ENCODE measurements around the gene PARP9. TPM values are rescaled to one million over a fixed set of nuclear protein-coding genes. Genes with fewer than 3 reads are reported as not detected.
"Not testable (repeated sequence)": the region's sequence is repeated elsewhere in the genome, so short reads cannot be mapped to it uniquely, and the experiment has no call there.

PARP9 gene
- total and polyA plus RNA-seq, 2 experiments from 2014 or later = 15.0 to 29.8 TPM

- H3K9me3 ChIP-seq (ENCODE audit: low read depth) = no peaks in the 10 kb centered on the region
Measured at GRCh38 chr3:122512284-122512683, 51.8 kb downstream of the PARP9 start.

GRCh38 chr3:122510878-122511535 is 53.1 kb downstream of the PARP9 start:
- WGBS (ENCODE audit: low lambda C conversion rate, missing lambda C conversion rate) = 75% methylated on average over 8 of the region's 8 CpGs
- Histone ChIP-seq H3K27ac (no peak overlapping the region), H2AFZ (no peak overlapping the region), H3K79me2 (peaks cover 78% of the 10 kb centered on the region), H3K4me1 (ENCODE audit: insufficient read depth) (peaks cover 26% of the 10 kb centered on the region), H3K9me3 (ENCODE audit: low read depth) (no peaks in the 10 kb centered on the region), H3K4me2 (peak overlapping the region; percentile 88), H3K4me3 (no peak overlapping the region), H3K36me3 (replicated peaks; ENCODE audit: insufficient read depth, low read depth) (no peaks in the 10 kb centered on the region), H3K9me2 (replicated peaks; ENCODE audit: insufficient read depth) (no peaks in the 10 kb centered on the region), H3K27me3 (no peaks in the 10 kb centered on the region), H4K20me1 (ENCODE audit: insufficient read depth, poor library complexity, severe bottlenecking) (peaks cover 76% of the 10 kb centered on the region)
- DNase-seq (ENCODE audit: low spot score) = no peak
- TF ChIP-seq EZH2 (IDR thresholded peaks at IDR 0.05; ENCODE audit: borderline replicate concordance) (no peak), CTCF (IDR thresholded peaks at IDR 0.05; ENCODE audit: poor library complexity) (no peak), EZH2phosphoT487 (IDR thresholded peaks at IDR 0.05; ENCODE audit: low read depth, severe bottlenecking, unreplicated experiment) (no peak)

More at GRCh38 chr3:122512284-122512683, 51.8 kb downstream of the PARP9 start:
- Histone ChIP-seq H3K27me3 (no peaks in the 10 kb centered on the region), H3K9me2 (replicated peaks; ENCODE audit: insufficient read depth) (no peaks in the 10 kb centered on the region), H3K79me2 (peaks cover 66% of the 10 kb centered on the region), H2AFZ (no peak overlapping the region), H3K4me2 (peak overlapping the region; percentile 88), H3K4me1 (ENCODE audit: insufficient read depth) (peaks cover 26% of the 10 kb centered on the region), H3K36me3 (replicated peaks; ENCODE audit: insufficient read depth, low read depth) (no peaks in the 10 kb centered on the region), H4K20me1 (ENCODE audit: insufficient read depth, poor library complexity, severe bottlenecking) (peaks cover 64% of the 10 kb centered on the region), H3K27ac (no peak overlapping the region), H3K4me3 (no peak overlapping the region)
- DNase-seq (ENCODE audit: low spot score) = no peak
- 79% methylated on average over 15 of the region's 15 CpGs for WGBS (ENCODE audit: low lambda C conversion rate, missing lambda C conversion rate)
- no peak for TF ChIP-seq EZH2phosphoT487 (IDR thresholded peaks at IDR 0.05; ENCODE audit: low read depth, severe bottlenecking, unreplicated experiment)
- no peak for TF ChIP-seq EZH2 (IDR thresholded peaks at IDR 0.05; ENCODE audit: borderline replicate concordance)

GRCh38 chr3:122508944-122509343 is 55.2 kb downstream of the PARP9 start:
- H3K9me3 ChIP-seq (ENCODE audit: low read depth); H3K4me3 ChIP-seq; H3K27me3 ChIP-seq; H3K36me3 ChIP-seq (replicated peaks; ENCODE audit: insufficient read depth, low read depth); H3K27ac ChIP-seq; H3K9me2 ChIP-seq (replicated peaks; ENCODE audit: insufficient read depth); H2AFZ ChIP-seq; DNase-seq (ENCODE audit: low spot score); H3K4me2 ChIP-seq: not testable (repeated sequence)
- Histone ChIP-seq H3K79me2 (peaks cover 99% of the 10 kb centered on the region), H3K4me1 (ENCODE audit: insufficient read depth) (peaks cover 26% of the 10 kb centered on the region), H4K20me1 (ENCODE audit: insufficient read depth, poor library complexity, severe bottlenecking) (peaks cover 97% of the 10 kb centered on the region)
- 96% methylated on average over 9 of the region's 9 CpGs for WGBS (ENCODE audit: low lambda C conversion rate, missing lambda C conversion rate)

- H4K20me1 ChIP-seq (ENCODE audit: insufficient read depth, poor library complexity, severe bottlenecking) = peaks cover 97% of the 10 kb centered on the region
- 88% methylated on average over 2 of the region's 2 CpGs for WGBS (ENCODE audit: low lambda C conversion rate, missing lambda C conversion rate)
- peaks cover 100% of the 10 kb centered on the region for H3K79me2 ChIP-seq
- peaks cover 25% of the 10 kb centered on the region for H3K4me1 ChIP-seq (ENCODE audit: insufficient read depth)
- no peaks in the 10 kb centered on the region for H3K9me2 ChIP-seq (replicated peaks; ENCODE audit: insufficient read depth)
- H3K9me3 ChIP-seq (ENCODE audit: low read depth) = no peaks in the 10 kb centered on the region
- H3K27me3 ChIP-seq = no peaks in the 10 kb centered on the region
- no peak overlapping the region for H3K27ac ChIP-seq
- no peak overlapping the region for H2AFZ ChIP-seq
- no peak for DNase-seq (ENCODE audit: low spot score)
- no peak overlapping the region for H3K4me3 ChIP-seq
- TF ChIP-seq CTCF (IDR thresholded peaks at IDR 0.05; ENCODE audit: poor library complexity) (no peak), EZH2 (IDR thresholded peaks at IDR 0.05; ENCODE audit: borderline replicate concordance) (no peak), EZH2phosphoT487 (IDR thresholded peaks at IDR 0.05; ENCODE audit: low read depth, severe bottlenecking, unreplicated experiment) (no peak)
- H3K36me3 ChIP-seq (replicated peaks; ENCODE audit: insufficient read depth, low read depth) = no peaks in the 10 kb centered on the region
- no peak overlapping the region for H3K4me2 ChIP-seq
Measured at GRCh38 chr3:122508135-122508914, 55.8 kb downstream of the PARP9 start.
